ENCODE data around the gene FERMT1.

Gene FERMT1

GRCh38 chr20:6122873-6123648 lies at the start of gene FERMT1:
Gene FERMT1, minus strand, starts transcription at chr20:6123030. Its CDS starts 3,476 bp downstream, at chr20:6119554.
- no peak for DNase-seq (ENCODE audit: low read depth in 2 of 2)

DNA sequence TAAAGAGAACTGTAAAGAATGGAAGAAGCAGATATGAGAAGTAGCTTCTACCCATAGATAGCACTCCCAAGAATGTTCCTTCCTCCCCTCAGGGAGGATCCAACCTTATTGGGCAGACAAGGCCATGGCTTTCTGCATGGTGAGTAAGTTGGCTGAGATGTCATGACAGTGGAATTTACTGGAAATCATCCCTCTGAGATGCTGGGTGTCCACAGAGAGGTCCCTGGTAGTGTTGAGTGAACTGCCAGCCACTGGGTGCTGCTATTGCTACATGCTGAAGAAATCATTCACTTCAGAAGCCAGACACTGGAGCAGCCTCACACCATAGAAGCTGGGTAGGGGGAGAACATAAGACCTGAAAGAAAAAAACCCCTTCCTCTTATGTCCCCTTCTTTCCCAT lies 46.4 kb upstream of the FERMT1 start:
- no peak for DNase-seq (ENCODE audit: low read depth in 2 of 2)

- no peak for DNase-seq (ENCODE audit: low read depth in 2 of 2)
Observed at GRCh38 chr20:6168204-6168603, 45.4 kb upstream of the FERMT1 start.

DNA sequence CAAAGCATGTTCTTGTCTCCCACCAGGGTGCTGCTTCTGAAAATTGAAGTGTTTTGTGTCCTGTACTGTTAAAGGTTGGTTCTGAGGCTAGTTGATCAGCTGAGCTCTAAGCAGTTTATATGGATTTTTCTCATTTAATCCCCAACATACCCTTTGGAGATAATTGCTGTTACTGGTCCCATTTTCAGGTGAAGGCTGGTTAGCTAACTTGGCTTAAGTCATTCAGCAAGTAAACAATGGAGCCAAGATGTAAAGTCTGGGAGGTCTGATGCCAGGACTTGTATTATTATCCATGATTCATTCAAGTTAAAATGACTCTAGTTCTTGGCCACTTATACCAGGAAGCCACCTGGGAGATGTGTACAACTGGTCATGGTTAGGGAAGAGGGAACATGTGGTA lies 42.5 kb upstream of the FERMT1 start:
- DNase-seq (ENCODE audit: low read depth in 2 of 2): no peak

GRCh38 chr20:6164421-6165341 lies 41.9 kb upstream of the FERMT1 start:
- DNase-seq (ENCODE audit: low read depth in 2 of 2): no peak

DNA sequence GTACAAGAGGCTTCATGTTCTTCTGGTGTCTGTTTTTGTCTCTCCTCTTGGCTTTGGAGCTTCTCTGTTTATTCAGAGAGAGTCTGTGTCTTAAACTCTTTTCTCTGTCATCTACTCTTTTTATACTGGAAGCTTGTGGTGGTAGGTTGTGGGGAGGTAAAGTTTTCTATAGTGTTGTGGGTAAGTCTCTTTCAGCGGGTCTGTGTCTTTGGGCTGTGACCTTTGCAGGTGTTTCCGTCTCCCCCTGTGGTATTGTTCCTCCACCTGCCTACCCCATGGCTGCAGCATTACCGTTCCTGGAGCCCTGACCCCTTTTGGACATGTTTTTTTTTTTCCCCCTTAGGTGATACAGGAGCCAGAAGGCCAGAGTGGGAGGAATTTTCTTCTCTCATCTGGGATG lies 37.9 kb upstream of the FERMT1 start:
- DNase-seq (ENCODE audit: low read depth in 2 of 2): no peak

- no peak for DNase-seq (ENCODE audit: low read depth in 2 of 2)
Observed at GRCh38 chr20:6157345-6157744, 34.5 kb upstream of the FERMT1 start.

GRCh38 chr20:6152777-6153176 lies 29.9 kb upstream of the FERMT1 start:
- no peak for DNase-seq (ENCODE audit: low read depth in 2 of 2)

- DNase-seq (ENCODE audit: low read depth in 2 of 2): no peak
Observed at GRCh38 chr20:6148073-6148472, 25.2 kb upstream of the FERMT1 start.

DNA sequence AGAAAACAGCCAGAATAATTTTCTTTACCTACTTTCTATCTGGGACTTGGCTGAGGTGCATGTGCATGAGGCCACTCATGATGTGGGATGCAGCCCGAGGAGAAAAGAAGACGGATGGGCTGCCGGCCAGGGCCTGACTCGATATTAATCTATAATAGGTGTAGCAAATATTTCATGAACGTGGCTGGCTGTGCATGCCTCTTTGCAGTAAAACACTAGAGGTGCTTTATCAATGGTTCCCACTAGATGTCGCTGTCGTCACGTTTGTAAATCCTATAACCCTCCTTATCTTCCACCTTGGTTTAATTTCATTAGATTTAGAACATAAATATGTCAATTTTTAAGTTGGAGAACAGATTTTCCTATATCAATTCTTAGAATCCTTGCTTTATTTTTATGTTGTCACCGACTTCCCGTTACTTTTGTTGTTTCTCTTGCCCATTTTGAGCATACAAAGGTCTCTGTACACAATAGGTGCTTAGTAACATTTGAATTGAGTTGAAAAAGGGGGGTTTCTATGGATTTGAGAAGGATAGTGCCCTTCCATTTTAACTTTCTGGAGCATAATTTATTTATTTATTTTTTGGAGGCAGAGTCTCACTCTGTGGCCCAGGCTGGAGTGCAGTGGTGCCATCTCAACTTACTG lies 19.6 kb upstream of the FERMT1 start:
- DNase-seq (ENCODE audit: low read depth in 2 of 2): peak in 1 of 2 donors; percentile 6

GRCh38 chr20:6140947-6141346 lies 18.1 kb upstream of the FERMT1 start:
- DNase-seq (ENCODE audit: low read depth in 2 of 2): no peak

- no peak for DNase-seq (ENCODE audit: low read depth in 2 of 2)
Observed at GRCh38 chr20:6135347-6135746, 12.5 kb upstream of the FERMT1 start.

DNA sequence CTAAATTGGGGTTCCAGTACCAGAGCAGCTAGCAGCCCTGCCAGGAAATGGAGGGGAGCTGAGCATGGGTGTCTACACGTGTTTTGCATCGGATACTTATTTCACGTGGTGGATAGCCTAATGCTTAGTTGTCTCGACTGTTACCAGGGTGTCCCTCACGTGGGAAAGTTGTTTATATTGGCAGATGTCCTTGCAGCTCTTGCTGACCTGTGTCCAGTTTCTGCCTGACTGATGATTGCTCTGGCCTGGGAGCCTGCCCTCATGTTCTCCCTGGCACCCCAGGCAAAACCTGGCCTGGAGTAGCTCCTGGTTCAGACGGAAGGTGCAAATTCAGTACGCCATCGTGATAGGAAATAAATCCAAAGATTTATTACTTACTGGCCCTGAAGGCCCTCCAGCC lies 11.8 kb upstream of the FERMT1 start:
- no peak for DNase-seq (ENCODE audit: low read depth in 2 of 2)

- no peak for DNase-seq (ENCODE audit: low read depth in 2 of 2)
Observed at GRCh38 chr20:6130045-6130444, 7.2 kb upstream of the FERMT1 start.

- no peak for DNase-seq (ENCODE audit: low read depth in 2 of 2)
Observed at GRCh38 chr20:6127825-6128224, 5.0 kb upstream of the FERMT1 start.

DNA sequence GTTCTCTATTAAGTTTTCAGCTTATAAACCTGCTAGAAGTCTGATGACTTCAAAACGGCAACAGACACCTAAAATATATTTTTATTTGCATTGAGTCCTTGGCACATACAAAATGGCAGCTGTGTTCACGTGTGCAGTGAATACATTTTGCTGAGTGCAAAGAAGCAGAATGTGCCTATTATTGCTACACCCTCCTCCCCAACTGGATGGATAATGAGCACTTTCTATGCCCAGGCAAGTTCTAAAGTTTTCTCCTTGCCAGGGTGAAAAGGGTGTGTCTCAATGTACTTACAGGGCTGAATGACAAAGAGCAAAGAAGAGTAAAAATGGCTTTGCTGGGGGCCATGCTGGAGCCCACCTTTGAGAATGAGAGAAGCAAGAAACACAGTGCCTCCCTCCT lies 4.0 kb upstream of the FERMT1 start:
- no peak for DNase-seq (ENCODE audit: low read depth in 2 of 2)

- no peak for DNase-seq (ENCODE audit: low read depth in 2 of 2)
Observed at GRCh38 chr20:6123649-6124014, 802 bp upstream of the FERMT1 start.

DNA sequence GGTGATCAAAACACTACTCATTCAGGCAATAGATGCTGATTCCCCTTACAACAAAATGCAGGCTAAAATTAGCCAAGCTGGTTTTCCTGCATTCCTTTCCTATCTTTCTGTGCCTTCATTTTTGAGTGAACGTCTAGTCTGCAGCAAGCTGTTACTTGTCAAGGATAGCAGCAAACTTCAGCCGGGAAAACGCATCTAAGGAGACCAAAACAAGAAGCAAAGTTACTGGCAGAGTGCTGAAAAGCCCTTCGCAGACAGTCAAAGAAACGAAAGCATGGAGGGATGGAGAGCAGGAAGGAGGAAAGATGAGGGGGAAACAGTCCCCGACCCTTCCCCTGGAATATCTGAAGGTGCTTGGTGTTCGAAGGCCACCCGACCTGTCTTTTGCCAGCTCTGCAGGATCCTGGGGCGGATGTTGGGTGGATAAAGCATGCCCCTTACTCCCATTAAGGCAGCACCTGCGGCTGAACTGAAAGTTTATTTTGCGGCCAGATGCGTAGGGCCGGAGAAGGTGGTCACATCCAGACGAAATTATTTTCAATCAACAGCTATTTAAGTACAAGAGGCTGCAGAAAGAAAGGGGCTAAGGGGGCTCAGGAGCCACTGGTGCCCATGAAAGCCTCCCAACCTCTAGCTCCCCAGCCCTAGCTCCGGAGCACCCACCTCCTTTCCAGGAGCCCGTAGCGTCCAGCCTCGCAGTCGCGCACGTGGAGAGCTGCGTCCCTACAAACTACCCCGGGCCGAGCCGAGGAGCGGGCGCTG lies 538 bp downstream of the FERMT1 start:
- DNase-seq (ENCODE audit: low read depth in 2 of 2): no peak

GRCh38 chr20:6121504-6121903 lies 1.3 kb downstream of the FERMT1 start:
- DNase-seq (ENCODE audit: low read depth in 2 of 2): no peak

DNA sequence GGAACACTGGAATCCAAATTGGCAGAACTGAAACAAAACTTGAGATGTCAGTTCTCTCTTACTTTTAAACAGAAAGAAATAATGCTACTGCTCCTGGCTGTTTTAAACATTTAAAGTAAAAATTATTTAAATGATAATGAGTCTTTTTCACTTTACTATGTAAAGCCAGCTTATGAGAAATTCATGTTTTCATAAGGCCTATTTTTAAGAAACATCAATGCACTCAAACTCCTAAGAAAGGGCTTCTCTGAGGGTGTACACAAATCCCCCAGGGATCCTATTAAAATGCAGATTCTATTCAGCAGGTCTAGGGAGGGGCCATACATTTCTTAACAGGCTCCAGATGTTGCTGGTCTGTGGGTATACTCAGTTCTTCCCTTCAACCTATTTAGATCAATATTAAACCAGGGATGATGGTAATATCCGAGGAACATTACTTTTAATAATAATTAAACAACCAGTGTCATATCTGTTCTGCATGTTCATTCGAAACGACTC lies 2.3 kb downstream of the FERMT1 start:
- no peak for DNase-seq (ENCODE audit: low read depth in 2 of 2)

DNA sequence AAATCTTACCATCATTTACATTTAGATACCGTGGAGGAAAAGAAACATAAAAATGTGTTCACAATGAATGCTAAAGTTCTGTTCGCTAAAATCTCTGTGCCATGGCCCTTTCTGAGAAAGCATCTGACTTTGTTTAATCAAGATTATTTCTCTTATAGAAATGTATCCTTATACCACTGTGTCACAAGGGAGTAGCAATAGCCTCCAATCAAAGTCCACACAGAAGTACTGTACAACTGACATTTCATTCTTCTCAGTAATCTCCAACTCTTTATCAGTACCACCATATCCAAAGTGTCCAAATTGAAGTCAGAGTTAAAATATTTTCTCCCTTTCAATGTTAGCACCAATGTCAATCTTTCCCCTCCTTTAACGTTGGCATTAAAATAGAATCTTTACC lies 6.1 kb downstream of the FERMT1 start:
- no peak for DNase-seq (ENCODE audit: low read depth in 2 of 2)
